Mesenchymal stem cell (in vitro differentiated cells and primary cell): ENCODE measurements around the gene DBF4B.

ENCODE experiments used
- DNase-seq: peaks from one replicate; pipeline ENCODE4 v3.0.0-alpha.2; 2013
- H2AFZ ChIP-seq: one replicate; pipeline ENCODE4 v1.6.1; 2013; ENCODE audit warnings: low read depth, mild to moderate bottlenecking, control low read depth, inconsistent platforms, low read length, moderate library complexity
- H2AK5ac ChIP-seq: 2 replicates; pipeline ENCODE4 v1.6.1; 2013; ENCODE audit warnings: low read length, moderate library complexity, mild to moderate bottlenecking, inconsistent platforms; ENCODE audit not compliant: severe bottlenecking
- H2BK120ac ChIP-seq: one replicate; pipeline ENCODE4 v1.6.1; 2013; ENCODE audit warnings: low read depth, mild to moderate bottlenecking, inconsistent platforms, low read length, moderate library complexity
- H2BK12ac ChIP-seq, 2 experiments: one replicate each; pipeline ENCODE4 v1.6.1; 2013; ENCODE audit warnings: inconsistent platforms in 2 of 2, low read length in 2 of 2, mild to moderate bottlenecking in 2 of 2, moderate library complexity in 2 of 2, control low read depth in 1 of 2
- H2BK15ac ChIP-seq: one replicate; pipeline ENCODE4 v1.6.1; 2013; ENCODE audit warnings: mild to moderate bottlenecking, low read depth, inconsistent platforms; ENCODE audit not compliant: poor library complexity, severe bottlenecking
- H2BK5ac ChIP-seq: 2 replicates; pipeline ENCODE4 v1.6.1; 2013; ENCODE audit warnings: low read depth, mild to moderate bottlenecking, low read length, control low read depth, inconsistent platforms; ENCODE audit not compliant: poor library complexity, severe bottlenecking
- H3K14ac ChIP-seq, 2 experiments: one replicate each; pipeline ENCODE4 v1.6.1; 2013; ENCODE audit warnings: inconsistent platforms in 2 of 2, low read length in 2 of 2, control low read depth in 1 of 2, mild to moderate bottlenecking in 1 of 2, moderate library complexity in 1 of 2
- H3K18ac ChIP-seq, 2 experiments: one replicate each; pipeline ENCODE4 v1.6.1; 2013; ENCODE audit warnings: inconsistent platforms in 2 of 2, low read length in 2 of 2, control low read depth in 1 of 2, low read depth in 1 of 2, mild to moderate bottlenecking in 1 of 2
- H3K23ac ChIP-seq, 2 experiments: one replicate each; pipeline ENCODE4 v1.6.1; 2013; ENCODE audit warnings: inconsistent platforms in 2 of 2, low read length in 2 of 2, mild to moderate bottlenecking in 2 of 2, moderate library complexity in 2 of 2, control low read depth in 1 of 2
- H3K27ac ChIP-seq: 2 replicates; pipeline ENCODE4 v1.5.1; 2013; ENCODE audit warnings: mild to moderate bottlenecking, moderate library complexity, low read length, control low read depth, inconsistent platforms; ENCODE audit not compliant: poor library complexity, severe bottlenecking
- H3K27me3 ChIP-seq, 2 experiments: 2 replicates each; pipeline versions ENCODE4 v1.6.1 to v1.7.0; 2013; ENCODE audit warnings: low read length in 2 of 2, mild to moderate bottlenecking in 2 of 2, moderate library complexity in 2 of 2, control low read depth in 1 of 2, inconsistent platforms in 1 of 2; ENCODE audit not compliant: control insufficient read depth in 1 of 2, insufficient read depth in 1 of 2
- H3K36me3 ChIP-seq, 2 experiments: 2 replicates each; pipeline versions ENCODE4 v1.6.1 to v1.7.0; 2013; ENCODE audit warnings: low read length in 2 of 2, control low read depth in 1 of 2, inconsistent platforms in 1 of 2, low read depth in 1 of 2, mild to moderate bottlenecking in 1 of 2; ENCODE audit not compliant: insufficient read depth in 2 of 2, control insufficient read depth in 1 of 2
- H3K4ac ChIP-seq, 2 experiments: one replicate each; pipeline ENCODE4 v1.6.1; 2013; ENCODE audit warnings: inconsistent platforms in 2 of 2, low read length in 2 of 2, mild to moderate bottlenecking in 2 of 2, moderate library complexity in 2 of 2, control low read depth in 1 of 2, low read depth in 1 of 2
- H3K4me1 ChIP-seq: 2 replicates; pipeline ENCODE4 v1.6.1; 2013; ENCODE audit warnings: low read depth, low read length, control low read depth; ENCODE audit not compliant: control insufficient read depth, insufficient read depth
- H3K4me2 ChIP-seq: 2 replicates; pipeline ENCODE4 v1.6.1; 2013; ENCODE audit warnings: low read length, mild to moderate bottlenecking, inconsistent platforms; ENCODE audit not compliant: poor library complexity, severe bottlenecking
- H3K4me3 ChIP-seq, 2 experiments: 2 replicates each; pipeline versions ENCODE4 v1.5.1 to v1.7.0; 2013; ENCODE audit warnings: low read length in 2 of 2, mild to moderate bottlenecking in 2 of 2, control low read depth in 1 of 2, low read depth in 1 of 2; ENCODE audit not compliant: insufficient read depth in 1 of 2
- H3K79me1 ChIP-seq: replicated peaks from 2 replicates; pipeline ENCODE4 v1.6.1; 2013; ENCODE audit warnings: mild to moderate bottlenecking, control low read depth, low read length, inconsistent platforms; ENCODE audit not compliant: poor library complexity, severe bottlenecking
- H3K9ac ChIP-seq: 2 replicates; pipeline ENCODE4 v1.7.0; 2013; ENCODE audit warnings: mild to moderate bottlenecking, low read length, moderate library complexity
- H3K9me3 ChIP-seq: 2 replicates; pipeline ENCODE4 v1.7.0; 2013; ENCODE audit warnings: mild to moderate bottlenecking, low read length; ENCODE audit not compliant: control insufficient read depth
- H4K8ac ChIP-seq: one replicate; pipeline ENCODE4 v1.6.1; 2013; ENCODE audit warnings: inconsistent platforms, mild to moderate bottlenecking, low read length, moderate library complexity
- H4K91ac ChIP-seq: one replicate; pipeline ENCODE4 v1.6.1; 2013; ENCODE audit warnings: mild to moderate bottlenecking, low read length, inconsistent platforms
- WGBS: methylation state at CpG from one replicate; pipeline ENCODE4 v1.1.7; 2013; ENCODE audit warnings: mixed read lengths; 5-methylcytosine and 5-hydroxymethylcytosine counted together

Gene DBF4B

GRCh38 chr17:44794851-44795413 lies 86.5 kb downstream of the DBF4B start:
- Histone ChIP-seq H3K4ac (peak overlapping the region; percentile 2 to 97), H2BK120ac (peak overlapping the region; percentile 79), H4K91ac (peak overlapping the region; percentile 93), H2BK12ac (peak overlapping the region; percentile 4 to 100), H2AK5ac (no peak overlapping the region), H3K23ac (no peak overlapping the region), H3K4me3 (no peak overlapping the region), H3K79me1 (peaks cover 7% of the 10 kb centered on the region), H3K9ac (peak overlapping the region; percentile 16), H2AFZ (no peak overlapping the region), H3K18ac (peak overlapping the region; percentile 44 to 94), H3K4me2 (no peak overlapping the region), H2BK5ac (peak overlapping the region; percentile 31), H3K27ac (peak overlapping the region; percentile 80), H2BK15ac (peak overlapping the region; percentile 93), H3K14ac (no peak overlapping the region), H3K36me3 (peaks cover 3 to 20% of the 10 kb centered on the region in 2 experiments), H3K4me1 (peaks cover 22% of the 10 kb centered on the region), H3K9me3 (no peaks in the 10 kb centered on the region), H4K8ac (peak overlapping the region; percentile 90), H3K27me3 (no peaks in the 10 kb centered on the region)
- 6% methylated on average over 8 of the region's 10 CpGs for WGBS
- peak; percentile 99 for DNase-seq

GRCh38 chr17:44795421-44795820 lies 87.0 kb downstream of the DBF4B start:
- WGBS = 26% methylated on average over 9 of the region's 9 CpGs
- Histone ChIP-seq H2AK5ac (peak overlapping the region; percentile 65), H2BK120ac (peak overlapping the region; percentile 37), H3K23ac (no peak overlapping the region), H3K36me3 (peaks cover 3 to 21% of the 10 kb centered on the region in 2 experiments), H3K27ac (peak overlapping the region; percentile 80), H3K4me1 (peaks cover 22% of the 10 kb centered on the region), H3K4me3 (no peak overlapping the region), H4K8ac (peak overlapping the region; percentile 84), H3K79me1 (peaks cover 7% of the 10 kb centered on the region), H3K9ac (no peak overlapping the region), H3K4me2 (no peak overlapping the region), H3K27me3 (no peaks in the 10 kb centered on the region), H2AFZ (peak overlapping the region; percentile 31), H2BK5ac (no peak overlapping the region), H2BK15ac (peak overlapping the region; percentile 70), H3K9me3 (no peaks in the 10 kb centered on the region), H3K4ac (peak overlapping the region; percentile 73 to 82), H3K18ac (peak overlapping the region; percentile 66 to 94), H3K14ac (no peak overlapping the region), H2BK12ac (peak overlapping the region; percentile 33 to 63), H4K91ac (peak overlapping the region; percentile 82)
- DNase-seq = no peak

GRCh38 chr17:44795928-44796327 lies 87.5 kb downstream of the DBF4B start:
- Histone ChIP-seq H4K8ac (peak overlapping the region; percentile 91), H2BK5ac (no peak overlapping the region), H3K18ac (peak overlapping the region; percentile 58 to 94), H2AK5ac (peak overlapping the region; percentile 1), H3K4me3 (no peak overlapping the region), H3K9ac (no peak overlapping the region), H3K14ac (peak overlapping the region in 1 of 2 experiments; percentile 8), H4K91ac (peak overlapping the region; percentile 85), H2BK12ac (peak overlapping the region; percentile 19 to 91), H3K27me3 (no peaks in the 10 kb centered on the region), H3K9me3 (no peaks in the 10 kb centered on the region), H3K79me1 (peaks cover 7% of the 10 kb centered on the region), H2BK120ac (no peak overlapping the region), H3K4ac (peak overlapping the region; percentile 11 to 27), H2AFZ (no peak overlapping the region), H3K36me3 (peaks cover 3 to 24% of the 10 kb centered on the region in 2 experiments), H3K27ac (no peak overlapping the region), H3K4me2 (no peak overlapping the region), H2BK15ac (peak overlapping the region; percentile 48), H3K23ac (no peak overlapping the region), H3K4me1 (peaks cover 22% of the 10 kb centered on the region)
- DNase-seq = no peak
- WGBS = 76% methylated on average over 10 of the region's 10 CpGs

GRCh38 chr17:44796731-44797130 lies 88.3 kb downstream of the DBF4B start:
- Histone ChIP-seq H2BK120ac (no peak overlapping the region), H2AK5ac (no peak overlapping the region), H3K79me1 (peaks cover 7% of the 10 kb centered on the region), H3K4me2 (no peak overlapping the region), H2AFZ (no peak overlapping the region), H3K27ac (no peak overlapping the region), H2BK12ac (peak overlapping the region in 1 of 2 experiments; percentile 70), H3K14ac (no peak overlapping the region), H3K9me3 (no peaks in the 10 kb centered on the region), H3K23ac (no peak overlapping the region), H3K36me3 (peaks cover 3 to 29% of the 10 kb centered on the region in 2 experiments), H3K18ac (no peak overlapping the region), H3K4me3 (no peak overlapping the region), H3K9ac (no peak overlapping the region), H3K27me3 (no peaks in the 10 kb centered on the region), H4K8ac (no peak overlapping the region), H3K4me1 (peaks cover 22% of the 10 kb centered on the region), H2BK5ac (no peak overlapping the region), H4K91ac (no peak overlapping the region), H2BK15ac (no peak overlapping the region), H3K4ac (no peak overlapping the region)
- 100% methylated on average over 7 of the region's 9 CpGs for WGBS
- no peak for DNase-seq
